GM12878 (cell line): ENCODE results near the gene NECAB2. TPM values are rescaled to one million over a fixed set of nuclear protein-coding genes. Genes with fewer than 3 reads are reported as not detected.

ENCODE experiments used
- ATAC-seq: fragments of 200-7000 bp; cut with Tn5 transposase; 3 replicates; pipeline ENCODE4 v1.9.1; 2020; ENCODE audit warnings: mild to moderate bottlenecking, moderate library complexity
- BruUV-seq: library from RNA; stranded (reverse); fragments of 400-500 nt; replicated peaks from 2 replicates; lab custom pipeline; 2021; lab: Mats Ljungman, UMichigan
- CTCF ChIA-PET: fragments of 300-600 bp; sonication (Branson Sonifier 250); formaldehyde crosslinking; extraction: SDS; loops from one replicate; lab custom pipeline; 2021; ENCODE audit warnings: inconsistent platforms; lab: Yijun Ruan, JAX
- POLR2A ChIA-PET: fragments of 350-600 bp; formaldehyde crosslinking; extraction: SDS; loops from one replicate; lab custom pipeline; 2021; ENCODE audit warnings: inconsistent platforms; lab: Charles Lee
- RAD21 ChIA-PET: fragments of 300-600 bp; sonication (Branson Sonifier 250); formaldehyde crosslinking; loops from one replicate; lab custom pipeline; 2023; ENCODE audit warnings: antibody characterized with exemption; ENCODE audit not compliant: unreplicated experiment; lab: Charles Lee
- SMC1A ChIA-PET: fragments of 300-600 bp; sonication (Branson Sonifier 250); formaldehyde crosslinking; loops from one replicate; lab custom pipeline; 2023; ENCODE audit not compliant: unreplicated experiment, uncharacterized antibody; lab: Charles Lee
- DNase-seq: peaks from one replicate; pipeline ENCODE4 v3.0.0-alpha.2; 2011; ENCODE audit warnings: low read depth, low spot score
- FAIRE-seq: peaks from 3 replicates; lab custom pipeline; 2011; peaks lifted over from hg19 to GRCh38; lab: Jason Lieb, UNC
- H2AFZ ChIP-seq: 2 replicates; pipeline ENCODE4 v1.6.0; 2011; ENCODE audit warnings: low read depth, low read length, control low read depth; ENCODE audit not compliant: control insufficient read depth
- H3K27ac ChIP-seq: 2 replicates; pipeline ENCODE4 v1.5.1; 2011; ENCODE audit warnings: control low read depth; ENCODE audit not compliant: control insufficient read depth, insufficient read depth
- H3K27me3 ChIP-seq, 2 experiments: replicated peaks in 1 of 2; 2 replicates each; pipeline versions ENCODE4 v1.6.0 to v1.6.1; 2011; ENCODE audit warnings: low read length in 1 of 2; ENCODE audit not compliant: control insufficient read depth in 2 of 2, insufficient read depth in 2 of 2
- H3K36me3 ChIP-seq, 2 experiments: 2 replicates each; pipeline ENCODE4 v1.5.1; 2011; ENCODE audit warnings: low read length in 1 of 2; ENCODE audit not compliant: control insufficient read depth in 2 of 2, insufficient read depth in 2 of 2
- H3K4me1 ChIP-seq: 2 replicates; pipeline ENCODE4 v1.6.1; 2011; ENCODE audit warnings: mild to moderate bottlenecking, low read length, moderate library complexity, mixed read lengths; ENCODE audit not compliant: control insufficient read depth, insufficient read depth
- H3K4me2 ChIP-seq: 2 replicates; pipeline ENCODE4 v1.6.0; 2011; ENCODE audit warnings: control low read depth; ENCODE audit not compliant: control insufficient read depth, insufficient read depth
- H3K4me3 ChIP-seq: fragments of 200-600 bp; sonication (generic); 2 replicates; pipeline ENCODE4 v1.5.1; 2016
- H3K79me2 ChIP-seq: 2 replicates; pipeline ENCODE4 v1.6.0; 2011; ENCODE audit warnings: low read length; ENCODE audit not compliant: control insufficient read depth, insufficient read depth
- H3K9ac ChIP-seq: 2 replicates; pipeline ENCODE4 v1.8.0; 2011; ENCODE audit warnings: low read length, control low read depth, mixed read lengths; ENCODE audit not compliant: control insufficient read depth, insufficient read depth
- H3K9me3 ChIP-seq: replicated peaks from 3 replicates; pipeline ENCODE4 v1.5.1; 2011; ENCODE audit warnings: mild to moderate bottlenecking, low read length; ENCODE audit not compliant: control insufficient read depth, insufficient read depth
- H4K20me1 ChIP-seq: 2 replicates; pipeline ENCODE4 v1.6.0; 2011; ENCODE audit not compliant: control insufficient read depth, insufficient read depth
- CEBPB ChIP-seq, 2 experiments: fragments of 150-350 bp in 1 of 2; IDR thresholded peaks; 2 replicates each; pipeline ENCODE4 v1.6.1; 2012 to 2014; ENCODE audit warnings: low read depth in 2 of 2, low read length in 2 of 2, borderline replicate concordance in 1 of 2, inconsistent platforms in 1 of 2
- CHD2 ChIP-seq: IDR thresholded peaks from 2 replicates; pipeline ENCODE4 v1.6.1; 2011; ENCODE audit warnings: low read depth, low read length, improper control_type of control experiment, borderline replicate concordance
- E4F1 ChIP-seq: fragments of 450-650 bp; IDR thresholded peaks from 2 replicates; pipeline ENCODE4 v1.6.1; 2018; ENCODE audit warnings: borderline replicate concordance, mild to moderate bottlenecking; ENCODE audit not compliant: partially characterized antibody
- IKZF1 ChIP-seq: fragments of 450-650 bp; conservative IDR thresholded peaks from 2 replicates; pipeline ENCODE4 v1.6.1; 2017; ENCODE audit warnings: antibody characterized with exemption, mild to moderate bottlenecking
- IRF4 ChIP-seq: IDR thresholded peaks from 2 replicates; pipeline ENCODE4 v1.6.1; 2011; ENCODE audit warnings: low read depth, low read length
- NR2C1 ChIP-seq: fragments of 450-650 bp; IDR thresholded peaks from 2 replicates; pipeline ENCODE4 v1.6.1; 2017; ENCODE audit warnings: antibody characterized with exemption, mild to moderate bottlenecking, moderate library complexity
- PAX5 ChIP-seq: IDR thresholded peaks from 2 replicates; pipeline ENCODE4 v1.6.1; 2011; ENCODE audit warnings: low read depth, low read length, borderline replicate concordance
- PML ChIP-seq: IDR thresholded peaks from 2 replicates; pipeline ENCODE4 v1.6.1; 2012; ENCODE audit warnings: low read length, inconsistent platforms
- RAD21 ChIP-seq: IDR thresholded peaks from 2 replicates; pipeline ENCODE4 v1.6.1; 2011; ENCODE audit warnings: mild to moderate bottlenecking, low read depth, low read length, moderate library complexity; ENCODE audit not compliant: insufficient read depth
- TAF1 ChIP-seq: IDR thresholded peaks from 2 replicates; pipeline ENCODE4 v1.6.1; 2011; ENCODE audit warnings: mild to moderate bottlenecking, low read depth, low read length, borderline replicate concordance
- TARDBP ChIP-seq: IDR thresholded peaks from 2 replicates; pipeline ENCODE4 v1.6.1; 2016; ENCODE audit warnings: borderline replicate concordance
- TCF3 ChIP-seq: IDR thresholded peaks from 2 replicates; pipeline ENCODE4 v1.6.1; 2012; ENCODE audit warnings: low read depth, mild to moderate bottlenecking, low read length, borderline replicate concordance; ENCODE audit not compliant: insufficient read depth
- WGBS: methylation state at CpG from one replicate; pipeline ENCODE4 v1.1.6; 2016; ENCODE audit warnings: low lambda C conversion rate; ENCODE audit not compliant: insufficient replicate concordance, insufficient coverage; ENCODE audit errors: missing lambda C conversion rate; 5-methylcytosine and 5-hydroxymethylcytosine counted together
- in situ Hi-C: fragments of 300-500 bp; cut with MboI; formaldehyde crosslinking; loops from 9 replicates; pipeline ENCODE4 v1.14.3; 2018; ENCODE audit warnings: mixed read lengths
- intact Hi-C: fragments of 100-400 bp; cut with micrococcal nuclease; formaldehyde crosslinking; loops from one replicate; pipeline ENCODE4 v1.14.2; 2022; ENCODE audit not compliant: unreplicated experiment
- polyA plus RNA-seq, 11 experiments: library from polyadenylated mRNA; depleted of rRNA in 4 of 11; unstranded in 6 of 11; stranded (reverse) in 5 of 11; fragments of >200 nt; fragmentation: Nextera tagmentation in 4 of 11; fragmentation: Illumina TruSeq in 1 of 11; extraction: Ambion mirVana in 4 of 11; extraction: Trizol in 1 of 11; gene quantifications; 1 replicate in 1 of 11; 2 replicates in 10 of 11; pipeline versions ENCODE4 v1.2.1 to v1.2.3, GENCODE V29; 2011 to 2016; ENCODE audit warnings: inconsistent platforms in 2 of 11, missing spikeins in 2 of 11, low read depth in 1 of 11
- total RNA-seq, 4 experiments: library from RNA; depleted of rRNA in 3 of 4; stranded (reverse); fragments of >200 nt in 3 of 4; fragmentation: Illumina TruSeq in 1 of 4; extraction: Trizol in 1 of 4; gene quantifications; 2 replicates each; pipeline versions ENCODE4 v1.2.1 to v1.2.3, GENCODE V29; 2013 to 2021
- TF ChIP-seq, protein P1 (sequence below): fragments of 450-650 bp; formaldehyde crosslinking; IDR thresholded peaks from 2 replicates; pipeline ENCODE4 v1.4.0; 2022; ENCODE audit warnings: mild to moderate bottlenecking, moderate library complexity
- TF ChIP-seq, protein P2 (sequence below): IDR thresholded peaks from 2 replicates; pipeline ENCODE4 v1.6.1; 2012; ENCODE audit warnings: improper control_type of control experiment, low read depth, low read length; ENCODE audit not compliant: insufficient replicate concordance

NECAB2 gene
- total and polyA plus RNA-seq, 10 of the 15 experiments (the other 5 are each of a cell fraction or from before 2014, with no cell fraction given): not detected

- no peaks in the 10 kb centered on the region; a peak in 1 of 4 replicates for H3K27me3 ChIP-seq
- no peaks in the 10 kb centered on the region for H3K36me3 ChIP-seq
- ChIA-PET POLR2A (no interaction called here), RAD21 (no interaction called here), CTCF (no interaction called here), SMC1A (no interaction called here)
- no peak overlapping the region for H3K4me3 ChIP-seq
- H3K27ac ChIP-seq: no peak overlapping the region
- no peak overlapping the region for H3K4me2 ChIP-seq
- no peaks in the 10 kb centered on the region for H3K79me2 ChIP-seq
- intact Hi-C loops (no loop called here), in situ Hi-C loops (no loop called here)
- no TSS peak for BruUV-seq
- 50% methylated on average over 9 of the region's 10 CpGs for WGBS
- no peak for FAIRE-seq
- ATAC-seq: no peak
- no peak for DNase-seq
- H3K9me3 ChIP-seq: no peaks in the 10 kb centered on the region
- no peak overlapping the region for H2AFZ ChIP-seq
- no peaks in the 10 kb centered on the region for H4K20me1 ChIP-seq
- no peak overlapping the region for H3K9ac ChIP-seq
- no peaks in the 10 kb centered on the region for H3K4me1 ChIP-seq
- TF ChIP-seq E4F1 (no peak), TARDBP (no peak), NR2C1 (no peak), IRF4 (no peak), CEBPB (IDR thresholded peaks at IDR 0.05; ENCODE audit: borderline replicate concordance in 1 of 2, low read depth in 2 of 2, low read length in 2 of 2) (no peak), TCF3 (no peak), CHD2 (no peak), IKZF1 (no peak), TAF1 (no peak), RAD21 (no peak), PML (no peak), PAX5 (no peak)
- TF ChIP-seq, protein P1, sequence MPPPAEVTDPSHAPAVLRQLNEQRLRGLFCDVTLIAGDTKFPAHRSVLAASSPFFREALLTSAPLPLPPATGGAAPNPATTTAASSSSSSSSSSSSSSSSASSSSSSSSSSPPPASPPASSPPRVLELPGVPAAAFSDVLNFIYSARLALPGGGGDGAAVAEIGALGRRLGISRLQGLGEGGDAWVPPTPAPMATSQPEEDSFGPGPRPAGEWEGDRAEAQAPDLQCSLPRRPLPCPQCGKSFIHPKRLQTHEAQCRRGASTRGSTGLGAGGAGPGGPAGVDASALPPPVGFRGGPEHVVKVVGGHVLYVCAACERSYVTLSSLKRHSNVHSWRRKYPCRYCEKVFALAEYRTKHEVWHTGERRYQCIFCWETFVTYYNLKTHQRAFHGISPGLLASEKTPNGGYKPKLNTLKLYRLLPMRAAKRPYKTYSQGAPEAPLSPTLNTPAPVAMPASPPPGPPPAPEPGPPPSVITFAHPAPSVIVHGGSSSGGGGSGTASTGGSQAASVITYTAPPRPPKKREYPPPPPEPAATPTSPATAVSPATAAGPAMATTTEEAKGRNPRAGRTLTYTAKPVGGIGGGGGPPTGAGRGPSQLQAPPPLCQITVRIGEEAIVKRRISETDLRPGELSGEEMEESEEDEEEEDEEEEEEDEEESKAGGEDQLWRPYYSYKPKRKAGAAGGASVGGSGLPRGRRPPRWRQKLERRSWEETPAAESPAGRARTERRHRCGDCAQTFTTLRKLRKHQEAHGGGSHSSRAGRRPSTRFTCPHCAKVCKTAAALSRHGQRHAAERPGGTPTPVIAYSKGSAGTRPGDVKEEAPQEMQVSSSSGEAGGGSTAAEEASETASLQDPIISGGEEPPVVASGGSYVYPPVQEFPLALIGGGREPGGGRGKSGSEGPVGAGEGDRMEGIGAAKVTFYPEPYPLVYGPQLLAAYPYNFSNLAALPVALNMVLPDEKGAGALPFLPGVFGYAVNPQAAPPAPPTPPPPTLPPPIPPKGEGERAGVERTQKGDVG: no peak
- TF ChIP-seq, protein P2, sequence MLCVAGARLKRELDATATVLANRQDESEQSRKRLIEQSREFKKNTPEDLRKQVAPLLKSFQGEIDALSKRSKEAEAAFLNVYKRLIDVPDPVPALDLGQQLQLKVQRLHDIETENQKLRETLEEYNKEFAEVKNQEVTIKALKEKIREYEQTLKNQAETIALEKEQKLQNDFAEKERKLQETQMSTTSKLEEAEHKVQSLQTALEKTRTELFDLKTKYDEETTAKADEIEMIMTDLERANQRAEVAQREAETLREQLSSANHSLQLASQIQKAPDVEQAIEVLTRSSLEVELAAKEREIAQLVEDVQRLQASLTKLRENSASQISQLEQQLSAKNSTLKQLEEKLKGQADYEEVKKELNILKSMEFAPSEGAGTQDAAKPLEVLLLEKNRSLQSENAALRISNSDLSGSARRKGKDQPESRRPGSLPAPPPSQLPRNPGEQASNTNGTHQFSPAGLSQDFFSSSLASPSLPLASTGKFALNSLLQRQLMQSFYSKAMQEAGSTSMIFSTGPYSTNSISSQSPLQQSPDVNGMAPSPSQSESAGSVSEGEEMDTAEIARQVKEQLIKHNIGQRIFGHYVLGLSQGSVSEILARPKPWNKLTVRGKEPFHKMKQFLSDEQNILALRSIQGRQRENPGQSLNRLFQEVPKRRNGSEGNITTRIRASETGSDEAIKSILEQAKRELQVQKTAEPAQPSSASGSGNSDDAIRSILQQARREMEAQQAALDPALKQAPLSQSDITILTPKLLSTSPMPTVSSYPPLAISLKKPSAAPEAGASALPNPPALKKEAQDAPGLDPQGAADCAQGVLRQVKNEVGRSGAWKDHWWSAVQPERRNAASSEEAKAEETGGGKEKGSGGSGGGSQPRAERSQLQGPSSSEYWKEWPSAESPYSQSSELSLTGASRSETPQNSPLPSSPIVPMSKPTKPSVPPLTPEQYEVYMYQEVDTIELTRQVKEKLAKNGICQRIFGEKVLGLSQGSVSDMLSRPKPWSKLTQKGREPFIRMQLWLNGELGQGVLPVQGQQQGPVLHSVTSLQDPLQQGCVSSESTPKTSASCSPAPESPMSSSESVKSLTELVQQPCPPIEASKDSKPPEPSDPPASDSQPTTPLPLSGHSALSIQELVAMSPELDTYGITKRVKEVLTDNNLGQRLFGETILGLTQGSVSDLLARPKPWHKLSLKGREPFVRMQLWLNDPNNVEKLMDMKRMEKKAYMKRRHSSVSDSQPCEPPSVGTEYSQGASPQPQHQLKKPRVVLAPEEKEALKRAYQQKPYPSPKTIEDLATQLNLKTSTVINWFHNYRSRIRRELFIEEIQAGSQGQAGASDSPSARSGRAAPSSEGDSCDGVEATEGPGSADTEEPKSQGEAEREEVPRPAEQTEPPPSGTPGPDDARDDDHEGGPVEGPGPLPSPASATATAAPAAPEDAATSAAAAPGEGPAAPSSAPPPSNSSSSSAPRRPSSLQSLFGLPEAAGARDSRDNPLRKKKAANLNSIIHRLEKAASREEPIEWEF: no peak
Observed at GRCh38 chr16:83945587-83945986, 22.5 kb upstream of the NECAB2 start.
